SK-N-SH treated with all-trans-retinoic acid at 6 μM for 48 hours (cell line): ENCODE data around the gene CMC4.

Experiments
- ATAC-seq: fragments of 200-7000 bp; cut with Tn5 transposase; 3 replicates; pipeline ENCODE4 v1.9.1; 2020; ENCODE audit warnings: mild to moderate bottlenecking, moderate library complexity
- ARNTL ChIP-seq: fragments of 450-650 bp; formaldehyde crosslinking; IDR thresholded peaks from 2 replicates; pipeline ENCODE4 v1.5.0; 2020; ENCODE audit warnings: low read depth, mild to moderate bottlenecking, moderate library complexity, borderline replicate concordance
- BACH2 ChIP-seq: fragments of 250-450 bp; sonication (Bioruptor Pico); IDR thresholded peaks from 2 replicates; pipeline ENCODE4 v1.9.0; 2021; ENCODE audit warnings: mild to moderate bottlenecking, borderline replicate concordance
- CREB5 ChIP-seq: fragments of 250-450 bp; sonication (Bioruptor Pico); IDR thresholded peaks from 2 replicates; pipeline ENCODE4 v1.5.1; 2020; ENCODE audit warnings: low read depth, mild to moderate bottlenecking, moderate library complexity
- CSDC2 ChIP-seq: fragments of 250-450 bp; sonication (Bioruptor Pico); IDR thresholded peaks from 2 replicates; pipeline ENCODE4 v1.5.0; 2020; ENCODE audit warnings: mild to moderate bottlenecking, moderate library complexity
- ESRRG ChIP-seq: fragments of 250-450 bp; sonication (Bioruptor Pico); IDR thresholded peaks from 2 replicates; pipeline ENCODE4 v1.6.1; 2021; ENCODE audit warnings: mild to moderate bottlenecking
- GLIS3 ChIP-seq: fragments of 250-450 bp; sonication (Bioruptor Pico); IDR thresholded peaks from 2 replicates; pipeline ENCODE4 v1.5.0; 2020; ENCODE audit warnings: mild to moderate bottlenecking, moderate library complexity
- ISL1 ChIP-seq: fragments of 250-450 bp; sonication (Bioruptor Pico); IDR thresholded peaks from 2 replicates; pipeline ENCODE4 v2.1.2; 2022; ENCODE audit warnings: mild to moderate bottlenecking, moderate library complexity
- OSR1 ChIP-seq: fragments of 250-450 bp; sonication (Bioruptor Pico); IDR thresholded peaks from 2 replicates; pipeline ENCODE4 v1.8.0; 2022; ENCODE audit warnings: moderate library complexity, mild to moderate bottlenecking, inconsistent platforms
- PATZ1 ChIP-seq: fragments of 250-450 bp; sonication (Bioruptor Pico); IDR thresholded peaks from 2 replicates; pipeline ENCODE4 v1.8.0; 2020; ENCODE audit warnings: mild to moderate bottlenecking, moderate library complexity, borderline replicate concordance
- PPARA ChIP-seq: fragments of 250-450 bp; sonication (Bioruptor Pico); IDR thresholded peaks from 2 replicates; pipeline ENCODE4 v1.5.0; 2020; ENCODE audit warnings: mild to moderate bottlenecking, borderline replicate concordance
- RARB ChIP-seq: fragments of 250-450 bp; sonication (Bioruptor Pico); IDR thresholded peaks from 2 replicates; pipeline ENCODE4 v1.8.0; 2021; ENCODE audit warnings: mild to moderate bottlenecking, moderate library complexity
- SNAI2 ChIP-seq: fragments of 250-450 bp; sonication (Bioruptor Pico); IDR thresholded peaks from 2 replicates; pipeline ENCODE4 v1.5.0; 2020; ENCODE audit warnings: mild to moderate bottlenecking, moderate library complexity
- TOX ChIP-seq: fragments of 250-450 bp; sonication (Bioruptor Pico); IDR thresholded peaks from 2 replicates; pipeline ENCODE4 v1.8.0; 2021; ENCODE audit warnings: mild to moderate bottlenecking, moderate library complexity, borderline replicate concordance
- ZC3H10 ChIP-seq: fragments of 250-450 bp; sonication (Bioruptor Pico); IDR thresholded peaks from 2 replicates; pipeline ENCODE4 v1.5.1; 2021; ENCODE audit warnings: mild to moderate bottlenecking, moderate library complexity
- ZFP3 ChIP-seq: fragments of 250-450 bp; sonication (Bioruptor Pico); IDR thresholded peaks from 2 replicates; pipeline ENCODE4 v1.5.0; 2020; ENCODE audit warnings: mild to moderate bottlenecking, moderate library complexity
- ZFP30 ChIP-seq: fragments of 450-650 bp; formaldehyde crosslinking; IDR thresholded peaks from 2 replicates; pipeline ENCODE4 v1.5.0; 2022; ENCODE audit warnings: mild to moderate bottlenecking, moderate library complexity
- ZNF565 ChIP-seq: fragments of 450-650 bp; formaldehyde crosslinking; conservative IDR thresholded peaks from 2 replicates; pipeline ENCODE4 v1.5.0; 2020; ENCODE audit warnings: low read depth, mild to moderate bottlenecking, moderate library complexity
- ZNF70 ChIP-seq: fragments of 450-650 bp; formaldehyde crosslinking; IDR thresholded peaks from 2 replicates; pipeline ENCODE4 v1.5.0; 2020; ENCODE audit warnings: mild to moderate bottlenecking, moderate library complexity
- ZNF8 ChIP-seq: fragments of 450-650 bp; formaldehyde crosslinking; IDR thresholded peaks from 2 replicates; pipeline ENCODE4 v1.5.0; 2020; ENCODE audit warnings: mild to moderate bottlenecking, moderate library complexity
- TF ChIP-seq, protein P1 (sequence below): fragments of 250-450 bp; sonication (Bioruptor Pico); IDR thresholded peaks from 2 replicates; pipeline ENCODE4 v1.5.1; 2021; ENCODE audit warnings: mild to moderate bottlenecking, moderate library complexity
- TF ChIP-seq, protein P2 (sequence below): fragments of 250-450 bp; sonication (Bioruptor Pico); IDR thresholded peaks from 2 replicates; pipeline ENCODE4 v1.8.0; 2021; ENCODE audit warnings: low read depth, mild to moderate bottlenecking, moderate library complexity, borderline replicate concordance
- TF ChIP-seq, protein P3 (sequence below): fragments of 250-450 bp; sonication (Bioruptor Pico); IDR thresholded peaks from 2 replicates; pipeline ENCODE4 v1.5.0; 2020; ENCODE audit warnings: mild to moderate bottlenecking, moderate library complexity

Gene CMC4

DNA sequence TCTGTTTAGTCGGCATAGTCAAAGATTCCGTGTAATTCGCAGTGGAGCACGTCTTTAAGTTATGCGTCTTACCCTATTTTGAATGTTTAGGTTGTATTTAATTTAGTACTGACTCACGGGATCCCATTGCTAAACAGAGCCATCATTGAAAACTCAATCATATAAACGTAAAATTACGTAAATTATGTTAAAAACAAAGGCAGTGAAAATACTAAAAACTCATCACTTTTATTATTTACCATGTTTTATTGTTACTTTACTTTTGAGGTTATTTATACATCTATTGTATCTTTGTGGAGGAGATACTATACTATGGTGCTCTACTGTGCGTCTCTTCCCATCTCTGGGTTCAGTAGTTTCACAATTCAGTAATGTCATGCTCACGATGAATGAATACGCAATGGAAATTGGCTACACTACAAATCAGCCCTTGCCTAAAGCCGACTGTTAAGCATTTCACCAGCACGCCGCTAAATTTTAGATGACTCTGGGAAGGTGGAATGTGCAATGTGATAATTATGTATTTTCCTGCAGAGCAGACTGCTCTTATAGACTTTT, 43.3 kb downstream of the CMC4 start:
- no peak for TF ChIP-seq PPARA (CRISPR knock-in tag)
- TF ChIP-seq RARB (CRISPR knock-in tag) = no peak
- TF ChIP-seq, protein P1, sequence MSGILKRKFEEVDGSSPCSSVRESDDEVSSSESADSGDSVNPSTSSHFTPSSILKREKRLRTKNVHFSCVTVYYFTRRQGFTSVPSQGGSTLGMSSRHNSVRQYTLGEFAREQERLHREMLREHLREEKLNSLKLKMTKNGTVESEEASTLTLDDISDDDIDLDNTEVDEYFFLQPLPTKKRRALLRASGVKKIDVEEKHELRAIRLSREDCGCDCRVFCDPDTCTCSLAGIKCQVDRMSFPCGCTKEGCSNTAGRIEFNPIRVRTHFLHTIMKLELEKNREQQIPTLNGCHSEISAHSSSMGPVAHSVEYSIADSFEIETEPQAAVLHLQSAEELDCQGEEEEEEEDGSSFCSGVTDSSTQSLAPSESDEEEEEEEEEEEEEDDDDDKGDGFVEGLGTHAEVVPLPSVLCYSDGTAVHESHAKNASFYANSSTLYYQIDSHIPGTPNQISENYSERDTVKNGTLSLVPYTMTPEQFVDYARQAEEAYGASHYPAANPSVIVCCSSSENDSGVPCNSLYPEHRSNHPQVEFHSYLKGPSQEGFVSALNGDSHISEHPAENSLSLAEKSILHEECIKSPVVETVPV (CRISPR knock-in tag) = no peak
- no peak for TF ChIP-seq ZFP3
- TF ChIP-seq CSDC2 (CRISPR knock-in tag) = no peak
- TF ChIP-seq ZC3H10 (CRISPR knock-in tag) = no peak
- TF ChIP-seq ZNF8 (CRISPR knock-in tag) = no peak
- no peak for TF ChIP-seq ARNTL
- no peak for TF ChIP-seq ZNF70 (CRISPR knock-in tag)
- TF ChIP-seq, protein P2, sequence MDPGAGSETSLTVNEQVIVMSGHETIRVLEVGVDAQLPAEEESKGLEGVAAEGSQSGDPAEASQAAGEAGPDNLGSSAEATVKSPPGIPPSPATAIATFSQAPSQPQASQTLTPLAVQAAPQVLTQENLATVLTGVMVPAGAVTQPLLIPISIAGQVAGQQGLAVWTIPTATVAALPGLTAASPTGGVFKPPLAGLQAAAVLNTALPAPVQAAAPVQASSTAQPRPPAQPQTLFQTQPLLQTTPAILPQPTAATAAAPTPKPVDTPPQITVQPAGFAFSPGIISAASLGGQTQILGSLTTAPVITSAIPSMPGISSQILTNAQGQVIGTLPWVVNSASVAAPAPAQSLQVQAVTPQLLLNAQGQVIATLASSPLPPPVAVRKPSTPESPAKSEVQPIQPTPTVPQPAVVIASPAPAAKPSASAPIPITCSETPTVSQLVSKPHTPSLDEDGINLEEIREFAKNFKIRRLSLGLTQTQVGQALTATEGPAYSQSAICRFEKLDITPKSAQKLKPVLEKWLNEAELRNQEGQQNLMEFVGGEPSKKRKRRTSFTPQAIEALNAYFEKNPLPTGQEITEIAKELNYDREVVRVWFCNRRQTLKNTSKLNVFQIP = no peak
- TF ChIP-seq OSR1 (CRISPR knock-in tag) = no peak
- TF ChIP-seq SNAI2 (CRISPR knock-in tag) = no peak
- TF ChIP-seq PATZ1 = no peak
- no peak for TF ChIP-seq BACH2 (CRISPR knock-in tag)
- no peak for TF ChIP-seq ZNF565
- no peak for TF ChIP-seq ESRRG
- TF ChIP-seq ISL1 = no peak
- ATAC-seq = peak; percentile 38

DNA sequence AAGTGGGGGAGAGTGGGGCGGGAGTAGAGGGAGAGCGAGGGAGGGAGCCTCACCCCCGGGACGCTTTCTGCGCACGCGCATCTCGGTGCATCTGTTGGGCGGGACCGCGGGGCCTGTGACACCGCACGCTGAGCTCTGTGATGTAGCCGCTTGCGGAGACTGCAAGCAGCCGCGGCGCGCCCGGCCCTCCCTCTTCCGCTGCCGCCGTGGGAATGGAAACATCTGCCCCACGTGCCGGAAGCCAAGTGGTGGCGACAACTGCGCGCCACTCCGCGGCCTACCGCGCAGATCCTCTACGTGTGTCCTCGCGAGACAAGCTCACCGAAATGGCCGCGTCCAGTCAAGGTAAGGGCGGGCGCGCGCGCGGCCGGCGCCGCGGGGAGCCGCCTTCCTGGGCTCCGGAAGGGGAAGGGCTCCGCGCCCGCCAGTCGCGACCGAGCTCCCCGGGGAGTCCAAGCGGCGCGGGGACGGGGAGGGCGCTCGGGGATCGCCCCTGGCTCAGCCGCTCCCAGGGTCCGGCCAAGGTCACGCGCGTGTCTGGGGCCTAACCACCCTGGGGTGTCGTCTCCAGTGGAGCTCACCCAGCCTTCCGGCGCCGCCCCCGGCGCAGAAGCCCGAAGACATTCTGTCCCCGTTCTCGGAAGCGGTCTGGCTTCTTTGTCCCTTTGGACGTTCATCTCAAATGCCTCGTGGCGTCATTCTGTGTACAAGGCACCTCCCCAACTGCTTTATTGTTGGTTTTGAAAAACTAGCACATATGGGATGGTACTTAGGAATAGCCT, 44.0 kb downstream of the CMC4 start, which contains the start of gene FUNDC2:
FUNDC2 (plus strand) TSS at position 118 of the 782 bp plus-strand sequence; CDS start at position 213, 95 bp downstream.
- no peak for TF ChIP-seq TOX (CRISPR knock-in tag)
- TF ChIP-seq, protein P3, sequence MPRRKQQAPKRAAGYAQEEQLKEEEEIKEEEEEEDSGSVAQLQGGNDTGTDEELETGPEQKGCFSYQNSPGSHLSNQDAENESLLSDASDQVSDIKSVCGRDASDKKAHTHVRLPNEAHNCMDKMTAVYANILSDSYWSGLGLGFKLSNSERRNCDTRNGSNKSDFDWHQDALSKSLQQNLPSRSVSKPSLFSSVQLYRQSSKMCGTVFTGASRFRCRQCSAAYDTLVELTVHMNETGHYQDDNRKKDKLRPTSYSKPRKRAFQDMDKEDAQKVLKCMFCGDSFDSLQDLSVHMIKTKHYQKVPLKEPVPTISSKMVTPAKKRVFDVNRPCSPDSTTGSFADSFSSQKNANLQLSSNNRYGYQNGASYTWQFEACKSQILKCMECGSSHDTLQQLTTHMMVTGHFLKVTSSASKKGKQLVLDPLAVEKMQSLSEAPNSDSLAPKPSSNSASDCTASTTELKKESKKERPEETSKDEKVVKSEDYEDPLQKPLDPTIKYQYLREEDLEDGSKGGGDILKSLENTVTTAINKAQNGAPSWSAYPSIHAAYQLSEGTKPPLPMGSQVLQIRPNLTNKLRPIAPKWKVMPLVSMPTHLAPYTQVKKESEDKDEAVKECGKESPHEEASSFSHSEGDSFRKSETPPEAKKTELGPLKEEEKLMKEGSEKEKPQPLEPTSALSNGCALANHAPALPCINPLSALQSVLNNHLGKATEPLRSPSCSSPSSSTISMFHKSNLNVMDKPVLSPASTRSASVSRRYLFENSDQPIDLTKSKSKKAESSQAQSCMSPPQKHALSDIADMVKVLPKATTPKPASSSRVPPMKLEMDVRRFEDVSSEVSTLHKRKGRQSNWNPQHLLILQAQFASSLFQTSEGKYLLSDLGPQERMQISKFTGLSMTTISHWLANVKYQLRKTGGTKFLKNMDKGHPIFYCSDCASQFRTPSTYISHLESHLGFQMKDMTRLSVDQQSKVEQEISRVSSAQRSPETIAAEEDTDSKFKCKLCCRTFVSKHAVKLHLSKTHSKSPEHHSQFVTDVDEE (CRISPR knock-in tag) = 0 out of 2 replicates have a peak, but pooled peaks have one; percentile 32
- peak; percentile 93 for ATAC-seq

DNA sequence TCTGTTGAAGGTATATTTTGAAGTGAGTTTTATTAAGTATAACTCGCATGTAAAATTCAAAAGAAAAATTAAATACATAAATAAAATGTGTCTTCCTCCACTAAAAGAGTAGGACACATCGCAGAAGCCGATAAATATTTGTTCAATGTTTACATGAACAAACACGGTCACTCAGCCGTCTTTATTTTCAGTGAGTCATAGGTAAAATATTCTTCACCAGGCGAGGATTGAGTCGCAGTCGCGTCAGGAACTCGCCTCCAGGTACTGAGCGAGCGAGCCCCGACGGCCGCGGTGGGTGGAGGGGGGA, 44.6 kb downstream of the CMC4 start:
- no peak for ATAC-seq
- TF ChIP-seq OSR1 (CRISPR knock-in tag) = no peak
- no peak for TF ChIP-seq ZFP3
- no peak for TF ChIP-seq TOX (CRISPR knock-in tag)
- TF ChIP-seq GLIS3 (CRISPR knock-in tag) = no peak
- no peak for TF ChIP-seq ARNTL
- TF ChIP-seq ZNF565 = no peak
- TF ChIP-seq, protein P2 = no peak
- TF ChIP-seq CREB5 (CRISPR knock-in tag) = no peak
- TF ChIP-seq BACH2 (CRISPR knock-in tag) = no peak
- TF ChIP-seq ZNF8 (CRISPR knock-in tag) = no peak
- TF ChIP-seq PATZ1 = no peak
- TF ChIP-seq ZFP30 (CRISPR knock-in tag) = no peak
